HG03095 (cell line): ENCODE measurements around the gene BMP7.

Experiments used
- ATAC-seq: cut with Tn5 transposase; IDR thresholded peaks from one replicate; pipeline ENCODE4 v1.9.1; 2021; ENCODE audit warnings: moderate library complexity; ENCODE audit not compliant: unreplicated experiment

Gene BMP7

GRCh38 chr20:57131601-57132391 lies 134.6 kb downstream of the BMP7 start:
- ATAC-seq = no peak

GRCh38 chr20:57131077-57131476 lies 135.4 kb downstream of the BMP7 start:
- no peak for ATAC-seq

DNA sequence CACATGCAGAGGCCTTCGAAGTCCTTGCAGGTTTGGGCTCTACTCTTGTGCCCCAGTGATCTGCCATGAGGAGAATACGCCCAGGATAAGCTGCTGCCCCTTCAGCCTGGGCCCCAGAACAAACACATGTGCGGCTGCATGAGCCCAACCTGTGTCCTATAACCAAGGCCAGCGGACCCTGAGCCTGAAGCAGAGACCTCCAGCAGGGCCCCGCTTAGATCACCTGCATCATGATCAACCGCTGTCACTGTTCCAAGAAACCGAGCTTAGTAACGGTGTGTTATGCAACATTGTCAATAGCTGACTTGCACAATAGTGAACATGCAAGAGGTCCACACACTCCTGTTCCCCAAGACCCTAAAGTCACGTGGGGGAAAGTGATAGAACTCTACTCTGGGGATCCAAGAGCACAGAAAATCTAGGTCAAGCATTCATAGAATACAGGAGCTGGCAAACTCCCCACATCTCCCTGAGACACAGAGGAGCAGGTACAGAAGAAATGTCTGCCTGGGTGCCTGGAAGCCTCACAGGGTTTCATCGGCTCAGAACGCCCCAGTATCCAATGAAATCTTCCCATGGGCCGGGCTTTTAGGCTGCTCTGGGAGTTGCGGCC lies 136.2 kb downstream of the BMP7 start:
- no peak for ATAC-seq

DNA sequence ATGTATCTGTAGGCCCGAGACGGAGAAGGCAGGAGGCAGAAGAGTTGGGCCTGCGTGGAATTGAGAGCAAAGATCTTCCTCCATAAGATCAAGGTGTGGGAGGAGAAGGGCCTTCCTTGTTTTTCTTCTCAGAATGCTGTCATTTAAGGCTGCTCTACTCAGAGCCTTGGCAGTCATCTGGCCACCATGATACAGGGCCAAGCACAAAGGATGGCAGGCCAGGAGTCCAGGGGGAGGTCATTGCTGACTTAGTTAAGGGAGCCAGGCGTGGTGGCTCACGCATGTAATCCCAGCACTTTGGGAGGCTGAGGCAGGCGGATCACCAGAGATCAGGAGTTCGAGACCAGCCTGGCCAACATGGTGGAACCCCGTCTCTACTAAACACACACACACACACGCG lies 137.1 kb downstream of the BMP7 start:
- ATAC-seq = no peak

GRCh38 chr20:57128044-57128757 lies 138.2 kb downstream of the BMP7 start:
- no peak for ATAC-seq

DNA sequence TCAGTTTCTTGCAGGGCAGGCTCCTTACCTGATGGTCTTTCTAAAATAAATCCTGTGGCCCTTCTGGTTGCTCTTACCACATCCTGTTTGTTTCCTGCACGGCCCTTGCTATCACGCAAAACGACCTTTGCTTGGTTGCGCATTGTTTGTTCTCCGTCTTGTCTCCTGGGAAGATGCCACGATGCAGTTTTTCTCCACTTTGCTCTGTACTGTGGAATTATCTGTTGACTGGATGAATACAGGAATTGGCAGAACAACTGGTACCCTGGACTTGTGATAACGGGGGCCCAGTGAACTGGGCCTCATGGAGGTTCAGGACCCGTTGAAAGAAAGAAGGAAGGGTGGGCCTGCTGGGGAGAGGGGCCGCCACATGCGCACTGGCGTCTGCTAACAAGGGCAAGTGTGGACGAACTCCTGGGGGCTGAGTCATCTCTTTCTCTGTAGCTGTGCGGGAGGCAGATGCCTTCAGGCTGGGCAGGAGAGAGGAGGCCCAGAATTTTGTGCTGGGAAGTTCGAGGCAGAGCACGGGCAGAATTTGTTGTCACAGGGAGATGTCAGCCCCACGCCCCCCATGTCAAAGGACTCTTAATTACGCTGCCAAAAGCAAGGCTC lies 139.9 kb downstream of the BMP7 start:
- no peak for ATAC-seq

GRCh38 chr20:57124800-57125517 lies 141.5 kb downstream of the BMP7 start:
- ATAC-seq = no peak

GRCh38 chr20:57124366-57124765 lies 142.1 kb downstream of the BMP7 start:
- ATAC-seq = no peak

DNA sequence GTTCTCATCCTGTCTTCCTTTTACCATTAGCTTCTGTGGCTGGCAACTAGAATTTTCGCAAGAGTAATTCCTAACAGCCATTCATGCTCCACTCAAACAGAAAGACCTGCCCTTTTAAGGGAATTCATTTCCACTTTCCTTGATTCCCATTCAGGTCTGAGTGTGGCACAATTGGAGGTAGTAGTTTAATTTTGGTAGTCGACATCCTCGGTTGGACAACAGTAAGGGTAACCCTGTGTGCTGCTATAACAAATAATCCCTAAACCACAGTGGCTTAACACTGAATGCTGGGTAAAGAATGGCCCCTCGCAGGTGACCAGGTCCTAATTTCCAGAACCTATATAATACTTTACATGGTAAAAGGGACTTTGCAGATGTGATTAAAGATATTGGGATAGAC lies 142.9 kb downstream of the BMP7 start:
- ATAC-seq = no peak

GRCh38 chr20:57122536-57123489 lies 143.6 kb downstream of the BMP7 start:
- ATAC-seq = no peak

GRCh38 chr20:57118964-57119363 lies 147.5 kb downstream of the BMP7 start:
- no peak for ATAC-seq
